GM15510 (cell line): ENCODE results near the gene PYROXD2.

Experiments
- POLR2A ChIP-seq: IDR thresholded peaks from 3 replicates; pipeline ENCODE4 v1.6.1; 2011; ENCODE audit warnings: borderline replicate concordance; ENCODE audit not compliant: insufficient read length; ENCODE audit errors: extremely low read depth

PYROXD2 gene

GRCh38 chr10:98425511-98426352 is 10.8 kb upstream of the PYROXD2 start:
- no peak for TF ChIP-seq POLR2A

- TF ChIP-seq POLR2A: no peak
Measured at GRCh38 chr10:98424295-98425254, 9.6 kb upstream of the PYROXD2 start.

GRCh38 chr10:98423691-98424120 is 8.7 kb upstream of the PYROXD2 start:
- TF ChIP-seq POLR2A: no peak

- TF ChIP-seq POLR2A: no peak
Measured at GRCh38 chr10:98422182-98422581, 7.2 kb upstream of the PYROXD2 start.

- TF ChIP-seq POLR2A: no peak
Measured at GRCh38 chr10:98420786-98421185, 5.8 kb upstream of the PYROXD2 start.

- TF ChIP-seq POLR2A: no peak
Measured at GRCh38 chr10:98419469-98420261, 4.7 kb upstream of the PYROXD2 start.

GRCh38 chr10:98418665-98419468 is 3.9 kb upstream of the PYROXD2 start:
- no peak for TF ChIP-seq POLR2A

- no peak for TF ChIP-seq POLR2A
Measured at GRCh38 chr10:98417973-98418664, 3.1 kb upstream of the PYROXD2 start.

- TF ChIP-seq POLR2A: no peak
Measured at GRCh38 chr10:98417481-98417959, 2.5 kb upstream of the PYROXD2 start.

GRCh38 chr10:98416606-98417388 is 1.8 kb upstream of the PYROXD2 start:
- no peak for TF ChIP-seq POLR2A

GRCh38 chr10:98415731-98416119 is 743 bp upstream of the PYROXD2 start:
- no peak for TF ChIP-seq POLR2A

- no peak for TF ChIP-seq POLR2A
Measured at GRCh38 chr10:98414578-98414931, 427 bp downstream of the PYROXD2 start.
